DMS79 (cell line): ENCODE data around the gene ACVR1B.
"Not testable (repeated sequence)": the region's sequence is repeated elsewhere in the genome, so short reads cannot be mapped to it uniquely, and the experiment has no call there.

Experiments used
- DNase-seq: peaks from one replicate; lab custom pipeline; 2025; lab: John Stamatoyannopoulos, UW

ACVR1B gene

DNA sequence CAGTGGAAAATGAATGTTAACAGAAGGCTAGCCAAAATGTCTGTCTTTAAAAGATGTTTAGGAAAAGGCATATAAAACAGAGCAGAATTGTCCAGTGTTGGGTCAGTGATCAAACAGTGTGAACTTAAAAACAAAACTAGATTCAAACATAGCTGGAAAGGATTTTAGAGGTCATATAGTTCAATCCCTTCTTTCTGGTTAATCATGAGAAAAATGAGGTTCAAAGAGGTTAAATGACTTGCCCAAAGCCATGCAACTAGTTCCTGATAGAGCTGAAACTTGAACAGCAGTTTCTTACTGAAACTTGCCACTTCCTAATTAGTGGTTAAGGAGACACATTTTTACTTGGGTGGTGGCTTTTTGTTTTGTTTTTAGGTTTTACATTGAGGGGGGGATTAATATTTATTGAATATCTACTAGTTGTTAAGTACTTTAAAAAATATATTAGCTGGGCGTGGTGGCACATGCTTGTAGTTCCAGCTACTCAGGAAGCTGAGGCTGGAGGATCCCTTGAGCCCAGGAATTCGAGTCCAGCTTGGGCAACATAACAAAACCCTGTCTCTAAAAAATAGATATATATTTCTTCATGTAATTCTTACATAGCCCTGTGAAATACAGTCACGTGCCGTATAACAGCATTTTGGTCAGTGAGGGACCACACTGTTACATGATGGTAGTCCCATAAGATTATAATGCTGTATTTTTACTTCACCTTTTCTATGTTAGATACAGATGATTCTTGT is 20.4 kb downstream of the ACVR1B start:
- no peak for DNase-seq

- no peak for DNase-seq
Measured at GRCh38 chr12:51972422-51972812, 20.9 kb downstream of the ACVR1B start.

- no peak for DNase-seq
Measured at GRCh38 chr12:51972849-51973273, 21.4 kb downstream of the ACVR1B start.

DNA sequence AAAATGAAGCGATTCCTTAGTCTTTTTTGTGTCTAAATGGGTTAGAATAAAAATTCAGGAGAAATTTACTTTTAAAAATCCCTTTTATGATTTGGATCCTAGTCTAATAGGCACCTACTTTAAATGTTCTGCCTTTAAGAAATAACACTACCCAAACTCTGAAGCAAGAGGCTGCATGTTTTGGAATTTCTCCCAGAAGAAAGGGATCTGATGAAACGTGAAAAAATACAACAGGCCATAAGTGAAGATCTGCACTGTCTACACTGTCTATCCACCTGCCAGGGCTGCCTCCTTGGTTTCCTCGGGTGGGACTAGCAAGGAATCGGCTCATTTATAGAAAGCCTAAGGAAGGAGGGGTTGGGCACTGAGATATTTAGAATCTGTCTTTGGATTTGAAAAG is 22.1 kb downstream of the ACVR1B start:
- DNase-seq, result no peak

DNA sequence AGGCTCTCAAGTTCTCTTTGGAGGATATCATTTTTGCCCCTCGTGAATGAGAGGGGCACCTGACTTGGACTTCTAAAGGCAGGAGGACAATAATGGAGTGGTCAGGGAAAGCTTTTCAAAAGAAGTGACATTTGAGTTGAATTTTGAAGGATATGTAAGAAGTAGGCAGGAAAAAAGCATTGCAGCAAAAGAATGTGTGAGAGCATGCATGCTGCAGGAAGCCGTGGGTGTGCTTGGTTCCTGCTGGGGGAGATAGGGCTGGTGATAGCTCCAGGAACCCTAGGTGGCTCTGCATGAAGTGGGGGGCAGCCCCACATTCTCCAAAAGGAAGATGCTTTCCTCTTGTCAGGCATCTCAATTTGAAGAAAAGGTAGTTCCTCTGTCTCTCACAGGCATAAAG is 23.1 kb downstream of the ACVR1B start:
- DNase-seq, result no peak

GRCh38 chr12:51975196-51975595 is 23.7 kb downstream of the ACVR1B start:
- DNase-seq, result no peak

- DNase-seq, result no peak
Measured at GRCh38 chr12:51976376-51977160, 25.1 kb downstream of the ACVR1B start.

DNA sequence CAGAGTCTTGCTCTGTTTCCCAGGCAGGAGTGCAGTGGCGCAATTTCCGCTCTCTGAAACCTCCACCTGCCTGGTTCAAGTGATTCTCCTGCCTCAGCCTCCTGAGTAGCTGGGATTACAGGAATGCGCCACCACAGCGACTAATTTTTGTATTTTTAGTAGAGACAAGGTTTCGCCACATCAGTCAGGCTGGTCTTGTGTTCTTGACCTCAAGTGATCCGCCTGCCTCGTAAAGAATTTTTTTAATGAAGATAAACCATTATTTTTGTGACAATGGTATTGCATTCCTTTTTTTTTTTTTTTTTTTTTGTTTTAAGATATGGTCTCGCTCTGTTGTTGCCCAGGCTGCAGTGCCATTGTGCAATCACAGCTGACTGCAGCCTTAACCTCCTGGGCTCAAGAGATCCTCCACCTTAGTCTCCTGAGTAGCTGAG is 25.8 kb downstream of the ACVR1B start:
- DNase-seq, result no peak

DNA sequence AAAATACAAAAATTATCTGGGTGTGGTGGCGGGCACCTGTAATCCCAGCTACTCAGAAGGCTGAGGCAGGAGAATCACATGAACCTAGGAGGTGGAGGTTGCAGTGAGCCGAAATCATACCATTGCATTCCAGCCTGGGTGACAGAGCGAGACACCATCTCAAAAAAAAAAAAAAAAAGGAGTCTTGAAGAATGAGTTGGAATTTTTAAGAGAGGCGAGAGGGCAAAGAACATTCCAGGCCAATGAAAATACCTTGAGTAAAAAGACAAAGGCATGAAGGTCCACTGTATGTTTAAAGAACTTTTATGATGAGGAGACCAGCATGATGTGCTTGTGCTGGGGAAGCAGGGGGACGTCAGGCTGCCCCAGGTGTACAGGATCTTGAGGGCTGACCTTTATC is 27.8 kb downstream of the ACVR1B start:
- not testable (repeated sequence) for DNase-seq

- DNase-seq, result no peak
Measured at GRCh38 chr12:51980051-51980808, 28.7 kb downstream of the ACVR1B start.

- DNase-seq, result no peak
Measured at GRCh38 chr12:51980809-51981127, 29.3 kb downstream of the ACVR1B start.

DNA sequence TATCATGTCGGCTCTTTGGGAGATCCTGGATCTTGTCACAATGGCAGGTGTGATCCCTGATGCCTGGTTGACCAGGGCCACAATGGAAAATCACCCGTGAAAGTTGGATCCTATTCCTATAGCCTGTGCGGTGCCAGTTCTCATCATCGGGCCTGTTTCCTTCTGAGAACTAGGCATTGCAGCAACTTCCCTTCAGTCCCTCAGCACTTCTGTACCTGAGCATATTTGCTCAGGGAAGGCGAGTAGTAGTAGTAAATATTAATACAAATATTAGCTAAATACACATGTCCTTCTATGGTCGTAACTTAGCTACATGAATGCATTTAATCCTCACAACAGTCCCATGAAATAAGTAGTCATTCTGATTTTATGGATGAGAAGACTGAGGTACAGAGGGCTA is 33.2 kb downstream of the ACVR1B start:
- DNase-seq, result no peak

GRCh38 chr12:51985154-51985835 is 33.8 kb downstream of the ACVR1B start:
- no peak for DNase-seq

DNA sequence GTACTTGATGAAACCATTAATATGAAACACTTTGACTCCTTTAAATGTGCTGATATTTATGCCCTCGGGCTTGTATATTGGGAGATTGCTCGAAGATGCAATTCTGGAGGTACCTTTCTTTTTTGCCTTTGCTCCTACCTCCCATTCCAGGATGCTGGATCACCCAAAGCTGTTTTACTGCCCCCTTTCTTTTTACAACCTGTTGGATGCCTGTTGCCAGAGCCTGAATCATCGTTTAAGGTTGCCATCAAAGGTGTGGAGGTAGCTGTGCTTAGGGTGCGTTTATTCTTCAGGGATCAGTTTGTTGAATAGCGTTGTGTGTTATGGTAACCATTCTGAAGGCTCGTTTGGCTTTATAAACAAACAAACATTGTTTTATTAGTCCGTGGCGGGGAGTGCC is 35.3 kb downstream of the ACVR1B start:
- DNase-seq, result no peak

DNA sequence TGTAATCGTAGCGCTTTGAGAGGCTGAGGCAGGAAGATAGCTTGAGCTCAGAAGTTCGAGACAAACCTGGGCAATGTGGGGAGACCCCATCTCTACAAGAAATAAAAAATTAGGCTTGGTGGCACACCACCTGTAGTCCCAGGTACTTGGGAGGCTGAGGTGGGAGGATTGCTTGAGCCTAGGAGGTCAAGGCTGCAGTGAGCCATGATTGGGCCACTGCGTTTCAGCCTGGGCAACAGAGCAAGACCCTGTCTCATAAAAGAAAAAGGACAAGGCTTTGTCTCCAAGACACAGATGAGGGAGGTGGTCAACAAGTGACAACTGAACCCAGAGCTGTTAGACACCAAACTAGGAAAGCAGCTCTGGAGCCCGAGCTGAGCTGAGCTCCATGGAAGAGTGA is 40.7 kb downstream of the ACVR1B start:
- no peak for DNase-seq

- no peak for DNase-seq
Measured at GRCh38 chr12:51994539-51994820, 43.0 kb downstream of the ACVR1B start.

DNA sequence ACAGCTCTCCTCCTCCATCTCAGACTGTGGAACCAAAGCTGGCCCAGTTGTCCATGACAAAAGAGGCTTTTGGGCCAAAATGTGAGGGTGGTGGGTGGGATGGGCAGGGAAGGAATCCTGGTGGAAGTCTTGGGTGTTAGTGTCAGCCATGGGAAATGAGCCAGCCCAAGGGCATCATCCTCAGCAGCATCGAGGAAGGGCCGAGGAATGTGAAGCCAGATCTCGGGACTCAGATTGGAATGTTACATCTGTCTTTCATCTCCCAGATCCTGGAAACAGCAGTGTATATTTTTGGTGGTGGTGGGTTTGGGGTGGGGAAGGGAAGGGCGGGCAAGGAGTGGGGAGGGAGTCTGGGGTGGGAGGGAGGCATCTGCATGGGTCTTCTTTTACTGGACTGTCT is 43.5 kb downstream of the ACVR1B start:
- DNase-seq, result no peak

GRCh38 chr12:51997136-51997535 is 45.6 kb downstream of the ACVR1B start:
- DNase-seq, result no peak

DNA sequence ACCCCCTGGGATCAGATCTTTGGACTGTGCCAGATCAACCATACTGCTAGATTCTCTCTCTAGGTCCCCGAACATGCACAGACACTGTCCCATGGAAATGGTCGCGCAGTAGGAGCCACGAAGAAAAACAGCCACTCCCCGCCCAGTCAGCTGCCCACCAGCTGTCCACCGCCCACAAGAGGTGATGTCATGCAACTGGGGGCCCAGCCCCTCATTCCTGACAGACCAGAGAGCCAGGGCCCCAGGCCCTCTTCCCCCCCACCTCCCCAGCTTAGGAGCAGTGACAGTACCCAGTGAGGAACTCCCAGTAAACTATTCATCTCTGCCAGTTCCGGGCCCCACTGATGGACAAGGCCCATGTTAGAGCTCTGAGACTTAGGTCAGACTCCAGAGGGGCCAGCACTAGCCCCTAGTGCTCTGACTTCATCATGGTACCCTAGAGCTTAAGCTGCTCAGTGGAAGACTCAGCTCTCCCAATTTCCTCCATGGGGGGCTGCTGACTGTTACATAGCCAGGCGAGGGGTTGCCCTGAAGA is 51.6 kb downstream of the ACVR1B start:
- no peak for DNase-seq

DNA sequence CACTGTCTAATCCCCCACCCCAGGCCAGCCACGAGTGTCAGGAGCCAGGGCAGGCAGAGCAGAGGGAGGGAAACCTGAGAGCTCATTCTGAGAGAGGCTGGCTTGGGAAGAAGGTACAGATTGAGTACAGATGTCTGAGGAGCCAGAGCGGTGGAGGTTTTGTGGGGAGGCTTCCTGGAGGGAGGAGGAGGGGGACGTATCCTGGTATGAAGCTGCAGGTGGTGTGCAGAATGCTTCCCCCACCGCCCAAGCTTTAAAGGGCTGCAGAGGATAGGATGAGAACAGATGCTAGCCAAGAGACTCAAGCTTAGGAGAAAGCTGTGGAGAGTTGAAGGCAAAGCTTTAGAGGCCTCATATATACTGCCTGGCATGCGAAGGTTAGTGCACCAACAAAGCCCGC is 52.1 kb downstream of the ACVR1B start:
- no peak for DNase-seq

DNA sequence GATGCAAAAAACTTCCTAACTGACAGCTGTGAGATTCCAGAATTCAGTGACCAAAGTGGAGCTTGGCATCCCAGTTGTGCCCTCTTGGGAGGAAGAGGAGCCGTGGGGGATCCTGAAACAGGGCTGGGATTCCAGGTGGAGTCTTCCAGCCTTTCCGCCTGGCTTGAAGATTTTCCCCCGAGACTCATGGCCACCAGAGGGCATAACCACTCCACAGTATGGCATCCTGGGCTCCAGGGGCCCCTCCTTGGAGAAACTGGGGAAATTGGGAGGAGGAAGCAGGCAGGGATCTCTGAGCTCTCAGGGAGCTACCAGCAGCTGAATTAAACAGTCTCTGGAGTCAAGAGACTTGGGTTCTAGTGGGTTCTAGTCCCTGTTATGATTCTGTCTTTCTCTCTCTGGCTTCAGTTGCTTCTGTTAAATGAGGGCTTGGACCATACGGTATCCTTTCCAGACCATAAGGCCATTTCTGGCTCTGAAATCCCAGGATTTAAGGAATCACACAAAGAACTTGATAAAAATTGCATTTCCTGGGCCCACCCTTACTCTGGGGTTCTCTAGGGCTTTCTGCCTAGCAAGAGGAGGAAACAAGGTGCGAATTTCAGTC is 52.6 kb downstream of the ACVR1B start:
- no peak for DNase-seq
